Tibial artery (tissue), 4 donors: ENCODE measurements around the gene DEPDC4.

Experiments used
- DNase-seq, 2 donors: peaks; one replicate each; pipeline ENCODE4 v3.0.0-alpha.2; 2019
- H3K27ac ChIP-seq, 2 donors: fragments of 200-600 bp; sonication (generic) in 1 of 2; 1 replicate in 1 of 2; 2 replicates in 1 of 2; pipeline ENCODE4 v1.5.1; 2018 to 2019; ENCODE audit warnings: mild to moderate bottlenecking in 1 of 2
- H3K27me3 ChIP-seq, 2 donors: fragments of 200-600 bp; sonication (generic) in 1 of 2; one replicate each; pipeline versions ENCODE4 v1.5.1 to v1.6.0; 2016 to 2019
- H3K36me3 ChIP-seq, 3 donors: fragments of 200-600 bp; sonication (generic) in 2 of 3; one replicate each; pipeline ENCODE4 v1.5.1; 2016 to 2019; ENCODE audit warnings: mild to moderate bottlenecking in 2 of 3
- H3K4me1 ChIP-seq, 4 donors: fragments of 200-600 bp; sonication (generic) in 2 of 4; 1 replicate in 3 of 4; 2 replicates in 1 of 4; pipeline ENCODE4 v1.5.1; 2016 to 2019
- H3K4me3 ChIP-seq, 2 donors: fragments of 200-600 bp; sonication (generic) in 1 of 2; 1 replicate in 1 of 2; 2 replicates in 1 of 2; pipeline ENCODE4 v1.5.1; 2018 to 2019; ENCODE audit warnings: mild to moderate bottlenecking in 2 of 2
- H3K9me3 ChIP-seq, 3 donors: fragments of 200-600 bp; sonication (generic) in 1 of 3; one replicate each; pipeline ENCODE4 v1.5.1; 2016 to 2019
- intact Hi-C: fragments of 100-400 bp; cut with DNase I; formaldehyde crosslinking; loops from one replicate; pipeline ENCODE4 v1.15.0; 2023; ENCODE audit warnings: low total_unique reads
- TF ChIP-seq, protein P1 (sequence below), 2 experiments: fragments of 200-600 bp in 1 of 2; fragments of 450-650 bp in 1 of 2; IDR thresholded peaks; one replicate each; pipeline ENCODE4 v1.5.1; 2017 to 2019; ENCODE audit warnings: antibody characterized with exemption in 2 of 2, mild to moderate bottlenecking in 1 of 2, moderate library complexity in 1 of 2

The DEPDC4 gene

DNA sequence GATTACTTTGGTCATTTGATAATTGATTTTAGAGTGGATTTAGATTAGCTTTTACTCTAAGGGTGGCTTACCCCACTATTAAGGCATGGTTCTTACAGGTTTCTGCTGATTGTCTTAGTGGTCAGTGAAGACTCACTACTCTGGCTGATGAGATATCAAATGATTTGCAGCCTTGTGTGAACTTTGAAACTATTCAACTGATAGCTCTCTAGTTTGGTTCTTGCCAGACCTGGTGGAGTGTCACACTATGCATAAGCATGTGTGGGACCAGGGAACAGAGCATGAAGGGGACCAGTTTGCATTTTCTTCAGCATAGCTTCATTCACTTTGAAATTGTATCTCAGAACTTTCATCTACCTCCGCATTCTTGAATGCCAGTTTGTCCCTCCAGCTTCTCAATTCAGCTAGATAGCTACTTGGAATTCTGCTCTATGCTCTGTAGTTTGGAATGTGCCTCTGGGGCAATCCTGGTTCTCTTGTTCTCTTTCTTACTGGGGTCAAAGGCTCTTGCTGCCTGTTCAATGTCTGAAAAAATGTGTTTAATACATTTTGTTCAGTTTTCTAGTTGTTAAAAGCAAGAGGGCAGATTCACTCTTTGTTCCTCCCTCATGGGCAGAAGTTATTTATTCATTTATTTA, 12.8 kb upstream of the DEPDC4 start:
- TF ChIP-seq, protein P1, sequence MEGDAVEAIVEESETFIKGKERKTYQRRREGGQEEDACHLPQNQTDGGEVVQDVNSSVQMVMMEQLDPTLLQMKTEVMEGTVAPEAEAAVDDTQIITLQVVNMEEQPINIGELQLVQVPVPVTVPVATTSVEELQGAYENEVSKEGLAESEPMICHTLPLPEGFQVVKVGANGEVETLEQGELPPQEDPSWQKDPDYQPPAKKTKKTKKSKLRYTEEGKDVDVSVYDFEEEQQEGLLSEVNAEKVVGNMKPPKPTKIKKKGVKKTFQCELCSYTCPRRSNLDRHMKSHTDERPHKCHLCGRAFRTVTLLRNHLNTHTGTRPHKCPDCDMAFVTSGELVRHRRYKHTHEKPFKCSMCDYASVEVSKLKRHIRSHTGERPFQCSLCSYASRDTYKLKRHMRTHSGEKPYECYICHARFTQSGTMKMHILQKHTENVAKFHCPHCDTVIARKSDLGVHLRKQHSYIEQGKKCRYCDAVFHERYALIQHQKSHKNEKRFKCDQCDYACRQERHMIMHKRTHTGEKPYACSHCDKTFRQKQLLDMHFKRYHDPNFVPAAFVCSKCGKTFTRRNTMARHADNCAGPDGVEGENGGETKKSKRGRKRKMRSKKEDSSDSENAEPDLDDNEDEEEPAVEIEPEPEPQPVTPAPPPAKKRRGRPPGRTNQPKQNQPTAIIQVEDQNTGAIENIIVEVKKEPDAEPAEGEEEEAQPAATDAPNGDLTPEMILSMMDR (IDR thresholded peaks at IDR 0.05), result no peak

DNA sequence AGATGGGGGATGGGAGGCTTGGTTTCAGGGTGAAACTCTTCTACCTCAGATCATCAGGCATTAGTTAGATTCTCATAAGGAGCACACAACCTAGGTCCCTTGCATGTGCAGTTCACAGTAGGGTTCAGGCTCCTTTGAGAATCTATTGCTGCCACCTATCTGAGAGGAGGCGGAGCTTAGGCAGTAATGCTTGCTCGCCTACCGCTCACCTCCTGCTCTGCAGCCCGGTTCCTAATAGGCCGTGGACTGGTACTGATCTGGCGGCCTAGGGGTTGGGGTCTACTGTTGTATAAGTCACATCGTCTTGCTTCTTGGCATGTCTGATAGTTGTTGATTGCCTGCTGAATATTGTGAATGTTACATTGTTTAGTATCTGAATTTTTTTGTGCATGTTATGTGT, 12.3 kb upstream of the DEPDC4 start:
- Histone ChIP-seq H3K4me3 (no peak overlapping the region), H3K27ac (no peak overlapping the region), H3K9me3 (no peaks in the 10 kb centered on the region), H3K4me1 (no peaks in the 10 kb centered on the region), H3K27me3 (no peaks in the 10 kb centered on the region), H3K36me3 (peaks cover 0 to 10% (median 9%) of the 10 kb centered on the region in 3 donors)
- TF ChIP-seq, protein P1 (IDR thresholded peaks at IDR 0.05), result no peak
- no peak for DNase-seq
- intact Hi-C loops, result no loop called here

More for the DNA sequence above, 12.8 kb upstream of the DEPDC4 start:
- Histone ChIP-seq H3K4me3 (no peak overlapping the region), H3K9me3 (no peaks in the 10 kb centered on the region), H3K4me1 (no peaks in the 10 kb centered on the region), H3K27me3 (no peaks in the 10 kb centered on the region), H3K36me3 (peaks cover 0 to 16% (median 15%) of the 10 kb centered on the region in 3 donors), H3K27ac (no peak overlapping the region)
- intact Hi-C loops, result no loop called here
- DNase-seq, result no peak

DNA sequence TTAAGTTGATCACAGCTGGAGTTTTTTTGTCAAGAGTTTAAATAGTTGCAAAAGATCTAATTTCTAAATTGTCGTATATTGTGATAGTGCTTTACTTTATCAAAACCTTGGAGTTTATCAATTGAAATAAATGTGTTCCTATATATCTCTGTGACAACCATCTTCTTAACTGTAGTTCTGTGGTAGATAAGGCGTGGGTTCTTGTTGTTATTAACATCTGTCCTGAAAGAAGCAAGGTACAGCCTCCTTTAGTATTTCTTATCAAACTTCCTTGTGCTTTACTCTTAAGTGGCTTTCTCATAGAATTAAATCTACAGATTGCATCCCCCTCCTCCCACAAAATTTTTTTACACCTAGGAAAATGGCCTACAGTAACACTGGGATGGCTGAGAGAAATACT, 7.4 kb upstream of the DEPDC4 start:
- H3K9me3 ChIP-seq, result no peaks in the 10 kb centered on the region
- no peaks in the 10 kb centered on the region for H3K27me3 ChIP-seq
- TF ChIP-seq, protein P1 (IDR thresholded peaks at IDR 0.05), result no peak
- H3K27ac ChIP-seq, result no peak overlapping the region
- H3K4me1 ChIP-seq, result peaks cover 0 to 17% (median 5%) of the 10 kb centered on the region in 4 donors
- H3K4me3 ChIP-seq, result no peak overlapping the region
- H3K36me3 ChIP-seq, result no peaks in the 10 kb centered on the region
- intact Hi-C loops, result no loop called here
- no peak for DNase-seq

DNA sequence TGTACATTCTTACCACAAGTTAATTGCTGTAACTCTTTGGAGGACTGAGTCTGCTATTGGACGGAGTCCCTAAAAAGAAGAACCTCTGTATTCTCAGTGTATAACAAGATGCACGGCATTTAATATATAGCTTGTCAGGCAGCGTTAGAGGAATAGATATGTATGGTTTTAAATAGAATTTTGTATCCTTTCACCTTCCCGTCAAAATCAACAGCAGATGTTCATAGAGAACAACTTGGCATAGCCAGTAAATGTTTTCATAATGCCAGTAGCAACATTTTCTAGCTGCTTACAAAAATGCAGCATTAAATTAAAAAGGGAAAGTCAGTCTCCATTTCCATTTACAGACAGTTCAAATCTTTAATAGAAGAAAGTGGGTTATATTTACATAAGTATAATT, 6.9 kb upstream of the DEPDC4 start:
- Histone ChIP-seq H3K36me3 (no peaks in the 10 kb centered on the region), H3K4me3 (no peak overlapping the region), H3K9me3 (no peaks in the 10 kb centered on the region), H3K27me3 (no peaks in the 10 kb centered on the region), H3K4me1 (peaks cover 0 to 22% (median 10%) of the 10 kb centered on the region in 4 donors), H3K27ac (no peak overlapping the region)
- DNase-seq, result no peak
- TF ChIP-seq, protein P1 (IDR thresholded peaks at IDR 0.05), result no peak
- intact Hi-C loops, result no loop called here

DNA sequence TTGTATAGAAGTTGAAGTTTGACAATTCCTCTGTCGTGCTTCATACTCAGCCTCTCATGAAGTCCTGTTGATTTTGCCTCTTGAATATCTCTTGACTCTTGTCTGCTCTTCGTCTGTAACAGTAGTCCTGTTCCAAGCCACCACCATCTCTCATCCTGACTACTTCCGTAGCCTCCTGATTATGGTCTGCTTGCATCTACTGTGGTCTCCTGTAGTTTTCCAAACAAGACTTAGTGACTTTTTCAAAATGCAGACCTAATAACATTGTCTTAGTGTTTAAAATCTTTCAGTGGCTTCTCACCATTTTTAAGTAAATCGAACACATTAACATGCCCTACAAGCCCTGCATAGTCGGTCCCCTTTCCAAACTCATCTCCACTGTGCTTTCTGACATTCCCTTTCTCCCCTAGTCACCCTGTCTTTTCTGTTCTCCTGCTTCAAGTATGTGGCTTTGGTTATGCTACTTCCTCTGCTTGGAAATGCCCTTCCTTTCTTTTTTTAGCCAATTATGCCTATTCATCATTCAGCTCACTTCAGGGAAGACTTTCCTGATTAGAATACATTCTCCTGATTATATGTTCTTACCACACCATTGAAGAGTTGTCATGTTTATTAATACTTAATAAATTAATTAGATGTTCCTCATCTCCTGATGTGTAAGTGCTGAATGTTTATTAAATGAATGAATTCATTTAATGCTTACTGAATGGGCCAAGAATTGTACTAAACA, 2.1 kb upstream of the DEPDC4 start:
- Histone ChIP-seq H3K9me3 (no peaks in the 10 kb centered on the region), H3K4me1 (peaks cover 0 to 31% (median 19%) of the 10 kb centered on the region in 4 donors), H3K4me3 (peak overlapping the region in 1 of 2 donors; percentile 99), H3K27ac (peak overlapping the region in 1 of 2 donors; percentile 100), H3K36me3 (no peaks in the 10 kb centered on the region), H3K27me3 (no peaks in the 10 kb centered on the region)
- intact Hi-C loops, result loop anchor here (5.0 kb wide), 1 partner anchor 122 kb away; no protein-coding TSS in a partner anchor
- no peak for DNase-seq
- TF ChIP-seq, protein P1 (IDR thresholded peaks at IDR 0.05), result no peak
